Tibial artery (tissue), 4 donors: ENCODE data around the gene NFIA.

Experiments
- DNase-seq, 2 donors: peaks; one replicate each; pipeline ENCODE4 v3.0.0-alpha.2; 2019
- H3K27ac ChIP-seq, 2 donors: fragments of 200-600 bp; sonication (generic) in 1 of 2; 1 replicate in 1 of 2; 2 replicates in 1 of 2; pipeline ENCODE4 v1.5.1; 2018 to 2019; ENCODE audit warnings: mild to moderate bottlenecking in 1 of 2
- H3K27me3 ChIP-seq, 2 donors: fragments of 200-600 bp; sonication (generic) in 1 of 2; one replicate each; pipeline versions ENCODE4 v1.5.1 to v1.6.0; 2016 to 2019
- H3K36me3 ChIP-seq, 3 donors: fragments of 200-600 bp; sonication (generic) in 2 of 3; one replicate each; pipeline ENCODE4 v1.5.1; 2016 to 2019; ENCODE audit warnings: mild to moderate bottlenecking in 2 of 3
- H3K4me1 ChIP-seq, 4 donors: fragments of 200-600 bp; sonication (generic) in 2 of 4; 1 replicate in 3 of 4; 2 replicates in 1 of 4; pipeline ENCODE4 v1.5.1; 2016 to 2019
- H3K4me3 ChIP-seq, 2 donors: fragments of 200-600 bp; sonication (generic) in 1 of 2; 1 replicate in 1 of 2; 2 replicates in 1 of 2; pipeline ENCODE4 v1.5.1; 2018 to 2019; ENCODE audit warnings: mild to moderate bottlenecking in 2 of 2
- H3K9me3 ChIP-seq, 3 donors: fragments of 200-600 bp; sonication (generic) in 1 of 3; one replicate each; pipeline ENCODE4 v1.5.1; 2016 to 2019
- CTCF ChIP-seq, 2 experiments: fragments of 200-600 bp in 1 of 2; fragments of 450-650 bp in 1 of 2; IDR thresholded peaks; one replicate each; pipeline ENCODE4 v1.5.1; 2017 to 2019; ENCODE audit warnings: antibody characterized with exemption in 2 of 2, mild to moderate bottlenecking in 1 of 2, moderate library complexity in 1 of 2
- intact Hi-C: fragments of 100-400 bp; cut with DNase I; formaldehyde crosslinking; loops from one replicate; pipeline ENCODE4 v1.15.0; 2023; ENCODE audit warnings: low total_unique reads

The NFIA gene

GRCh38 chr1:61293986-61294504 lies 211.7 kb downstream of the NFIA start:
- Histone ChIP-seq H3K27me3 (no peaks in the 10 kb centered on the region), H3K4me3 (no peak overlapping the region), H3K36me3 (no peaks in the 10 kb centered on the region), H3K9me3 (no peaks in the 10 kb centered on the region), H3K27ac (peak overlapping the region; percentile 8 to 58), H3K4me1 (peaks cover 0 to 85% (median 31%) of the 10 kb centered on the region in 4 donors)
- intact Hi-C loops: no loop called here
- TF ChIP-seq CTCF (IDR thresholded peaks at IDR 0.05): no peak
- no peak for DNase-seq

GRCh38 chr1:61294930-61295329 lies 212.6 kb downstream of the NFIA start:
- no peak overlapping the region for H3K4me3 ChIP-seq
- H3K27ac ChIP-seq: peak overlapping the region; percentile 0 to 7
- DNase-seq: no peak
- intact Hi-C loops: no loop called here
- no peak for TF ChIP-seq CTCF (IDR thresholded peaks at IDR 0.05)
- H3K4me1 ChIP-seq: peaks cover 0 to 85% (median 38%) of the 10 kb centered on the region in 4 donors
- H3K9me3 ChIP-seq: no peaks in the 10 kb centered on the region
- H3K27me3 ChIP-seq: no peaks in the 10 kb centered on the region
- no peaks in the 10 kb centered on the region for H3K36me3 ChIP-seq

- Histone ChIP-seq H3K27me3 (no peaks in the 10 kb centered on the region), H3K36me3 (no peaks in the 10 kb centered on the region), H3K4me3 (no peak overlapping the region), H3K9me3 (no peaks in the 10 kb centered on the region), H3K27ac (peak overlapping the region in 1 of 2 donors; percentile 3), H3K4me1 (peaks cover 0 to 85% (median 36%) of the 10 kb centered on the region in 4 donors)
- no peak for DNase-seq
- TF ChIP-seq CTCF (IDR thresholded peaks at IDR 0.05): no peak
- intact Hi-C loops: no loop called here
These were observed 213.6 kb downstream of the NFIA start for GRCh38 chr1:61295818-61296537.

DNA sequence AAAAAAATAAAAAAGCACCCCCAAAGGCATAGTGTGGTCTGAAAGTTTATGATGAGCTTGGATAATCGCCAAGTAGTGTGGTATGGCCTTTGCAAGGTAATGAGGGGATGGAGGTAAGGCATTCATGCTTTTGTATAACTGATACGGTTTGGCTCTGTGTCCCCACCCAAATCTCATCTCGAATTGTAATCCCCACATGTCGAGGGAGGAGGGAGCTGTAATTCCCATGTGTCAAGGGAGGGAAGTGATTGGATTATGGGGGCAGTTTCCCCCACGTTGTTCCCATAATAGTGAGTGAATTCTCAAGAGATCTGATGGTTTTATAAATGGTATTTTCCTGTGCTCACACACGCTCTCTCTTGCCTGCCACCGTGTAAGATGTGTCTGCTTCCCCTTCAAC lies 215.5 kb downstream of the NFIA start:
- H3K4me3 ChIP-seq: no peak overlapping the region
- TF ChIP-seq CTCF (IDR thresholded peaks at IDR 0.05): no peak

DNA sequence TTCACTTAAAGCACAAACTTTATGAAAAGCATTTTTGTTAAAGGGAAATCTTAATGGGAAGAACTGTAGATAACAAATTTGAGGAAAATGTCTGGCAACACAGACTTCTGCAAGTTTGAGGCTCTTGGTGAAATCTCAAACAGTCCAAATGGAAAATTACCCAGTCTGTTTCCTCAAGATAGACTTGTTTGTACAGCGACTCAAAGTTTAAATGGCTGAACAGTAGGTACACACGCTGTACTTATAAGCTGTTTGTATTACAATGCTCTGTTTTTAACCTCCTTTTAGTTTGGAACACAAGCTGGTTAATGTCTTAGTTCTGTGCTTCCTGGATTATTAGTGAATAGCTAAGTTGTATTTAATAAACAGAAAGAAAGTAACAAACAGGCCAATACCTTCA lies 217.1 kb downstream of the NFIA start:
- Histone ChIP-seq H3K27me3 (no peaks in the 10 kb centered on the region), H3K4me1 (peaks cover 0 to 84% (median 32%) of the 10 kb centered on the region in 4 donors), H3K36me3 (no peaks in the 10 kb centered on the region), H3K4me3 (peak overlapping the region in 1 of 2 donors; percentile 18), H3K27ac (peak overlapping the region; percentile 72 to 75), H3K9me3 (no peaks in the 10 kb centered on the region)
- intact Hi-C loops: no loop called here
- TF ChIP-seq CTCF (IDR thresholded peaks at IDR 0.05): no peak
- no peak for DNase-seq

More for the DNA sequence above, 215.5 kb downstream of the NFIA start:
- no peak for DNase-seq
- Histone ChIP-seq H3K27ac (peak overlapping the region in 1 of 2 donors; percentile 75), H3K36me3 (no peaks in the 10 kb centered on the region), H3K4me1 (peaks cover 0 to 95% (median 41%) of the 10 kb centered on the region in 4 donors), H3K9me3 (no peaks in the 10 kb centered on the region), H3K27me3 (no peaks in the 10 kb centered on the region)
- intact Hi-C loops: no loop called here
